ENCODE data around the gene EFCAB11.

- TF ChIP-seq CTCF (IDR thresholded peaks at IDR 0.05; ENCODE audit: low read length) (no peak), EZH2 (IDR thresholded peaks at IDR 0.05; ENCODE audit: borderline replicate concordance, low read length) (no peak)
Measured at GRCh38 chr14:89775946-89776345, 178.6 kb downstream of the EFCAB11 start.
